SJSA1 (cell line): ENCODE data around the gene ST7. TPM values are rescaled to one million over a fixed set of nuclear protein-coding genes. Genes with fewer than 3 reads are reported as not detected.
A peak's percentile ranks its signal among the peaks of the same experiment; 100 is the strongest.

Source experiments
- DNase-seq, 2 experiments: peaks; one replicate each; pipeline ENCODE4 v3.0.0-alpha.2; 2015 to 2020; ENCODE audit warnings: low spot score in 2 of 2, low read depth in 1 of 2
- H3K27ac ChIP-seq: fragments of 250-450 bp; sonication (Bioruptor Pico); 2 replicates; pipeline ENCODE4 v1.5.1; 2020; ENCODE audit warnings: mild to moderate bottlenecking, moderate library complexity
- H3K27me3 ChIP-seq: fragments of 250-450 bp; sonication (Bioruptor Pico); replicated peaks from 2 replicates; pipeline ENCODE4 v1.5.1; 2020; ENCODE audit warnings: mild to moderate bottlenecking, moderate library complexity
- H3K36me3 ChIP-seq: fragments of 250-450 bp; sonication (Bioruptor Pico); 2 replicates; pipeline ENCODE4 v1.5.1; 2020; ENCODE audit warnings: mild to moderate bottlenecking
- H3K4me1 ChIP-seq: fragments of 250-450 bp; sonication (Bioruptor Pico); replicated peaks from 2 replicates; pipeline ENCODE4 v1.6.1; 2021; ENCODE audit warnings: mild to moderate bottlenecking
- H3K4me3 ChIP-seq: fragments of 250-450 bp; sonication (Bioruptor Pico); 2 replicates; pipeline ENCODE4 v1.5.1; 2020; ENCODE audit warnings: mild to moderate bottlenecking
- H3K9me3 ChIP-seq: fragments of 250-450 bp; sonication (Bioruptor Pico); replicated peaks from 2 replicates; pipeline ENCODE4 v1.5.1; 2020; ENCODE audit warnings: mild to moderate bottlenecking
- total RNA-seq: library from RNA; depleted of rRNA; stranded (reverse); fragments of >200 nt; shearing (Covaris generic); gene quantifications from 2 replicates; pipeline ENCODE4 v1.2.3, GENCODE V29; 2014

ST7 gene
- total RNA-seq, 1 experiment from 2014 or later: 14.7 TPM

DNA sequence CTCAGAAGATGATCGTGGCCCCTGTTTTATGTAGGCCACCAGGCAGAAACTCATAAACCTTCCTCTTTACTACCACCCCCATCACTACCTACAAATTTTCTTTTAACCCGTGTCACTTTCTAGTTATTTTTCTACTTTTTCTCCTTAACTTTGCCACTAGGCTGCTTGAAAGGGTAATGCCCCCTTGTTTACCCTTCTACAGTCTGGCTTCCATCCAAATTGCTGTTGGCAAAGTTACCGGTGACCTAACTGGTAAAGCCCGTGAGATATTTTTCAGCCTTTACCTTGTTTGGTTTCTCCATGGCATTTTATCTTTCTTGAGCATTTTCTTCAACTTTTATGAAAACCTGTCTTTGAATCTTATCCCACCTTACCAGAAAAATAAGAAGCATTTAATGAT is 216.6 kb downstream of the ST7 start:
- Histone ChIP-seq H3K4me3 (no peak overlapping the region), H3K36me3 (peaks cover 6% of the 10 kb centered on the region), H3K9me3 (no peaks in the 10 kb centered on the region), H3K4me1 (peaks cover 11% of the 10 kb centered on the region), H3K27ac (no peak overlapping the region), H3K27me3 (no peaks in the 10 kb centered on the region)
- peak in 1 of 2 experiments; percentile 17 for DNase-seq

DNA sequence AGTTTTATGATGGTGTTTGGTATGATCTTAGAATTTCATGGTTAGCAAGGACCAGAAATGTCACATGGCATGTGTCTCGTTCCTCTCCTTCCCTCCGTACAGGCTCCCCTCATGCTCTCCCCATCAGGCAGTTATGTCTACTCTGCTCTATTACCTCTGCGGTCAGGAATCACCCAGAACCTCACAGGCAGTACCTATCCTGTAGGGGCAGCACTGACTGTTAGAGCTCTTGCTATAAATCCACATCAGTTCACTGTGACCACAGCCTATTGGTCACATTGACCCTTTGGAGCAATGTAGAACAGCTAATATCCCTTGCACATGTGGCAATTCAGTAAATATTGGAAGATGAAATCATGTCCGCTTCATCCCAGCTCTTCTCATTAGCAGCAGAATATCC is 217.8 kb downstream of the ST7 start:
- DNase-seq: no peak
- H3K4me3 ChIP-seq: no peak overlapping the region
- no peaks in the 10 kb centered on the region for H3K27me3 ChIP-seq
- H3K4me1 ChIP-seq: peaks cover 11% of the 10 kb centered on the region
- peaks cover 6% of the 10 kb centered on the region for H3K36me3 ChIP-seq
- no peaks in the 10 kb centered on the region for H3K9me3 ChIP-seq
- no peak overlapping the region for H3K27ac ChIP-seq

DNA sequence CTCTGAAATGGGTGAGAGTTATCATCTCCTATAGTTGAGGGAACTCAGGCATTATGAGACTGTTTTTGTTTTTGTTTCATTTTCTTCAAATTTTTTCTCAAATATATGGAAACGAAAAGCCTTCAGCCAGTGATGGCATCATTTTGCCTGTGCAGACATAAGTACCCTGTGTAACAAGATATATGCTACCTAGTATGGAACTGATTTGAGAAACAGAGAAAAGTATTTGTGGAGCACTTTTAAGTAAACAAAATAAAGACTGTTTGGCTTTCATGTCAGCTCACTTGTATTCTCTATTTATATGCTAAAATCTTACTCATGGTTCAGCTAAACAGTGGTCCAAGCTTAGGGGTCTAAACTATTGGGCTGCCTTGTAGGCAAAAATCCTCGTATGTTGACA is 219.0 kb downstream of the ST7 start:
- H3K36me3 ChIP-seq: peaks cover 6% of the 10 kb centered on the region
- peaks cover 11% of the 10 kb centered on the region for H3K4me1 ChIP-seq
- H3K27me3 ChIP-seq: no peaks in the 10 kb centered on the region
- H3K9me3 ChIP-seq: no peaks in the 10 kb centered on the region
- H3K27ac ChIP-seq: no peak overlapping the region
- H3K4me3 ChIP-seq: no peak overlapping the region
- peak in 1 of 2 experiments; percentile 20 for DNase-seq

DNA sequence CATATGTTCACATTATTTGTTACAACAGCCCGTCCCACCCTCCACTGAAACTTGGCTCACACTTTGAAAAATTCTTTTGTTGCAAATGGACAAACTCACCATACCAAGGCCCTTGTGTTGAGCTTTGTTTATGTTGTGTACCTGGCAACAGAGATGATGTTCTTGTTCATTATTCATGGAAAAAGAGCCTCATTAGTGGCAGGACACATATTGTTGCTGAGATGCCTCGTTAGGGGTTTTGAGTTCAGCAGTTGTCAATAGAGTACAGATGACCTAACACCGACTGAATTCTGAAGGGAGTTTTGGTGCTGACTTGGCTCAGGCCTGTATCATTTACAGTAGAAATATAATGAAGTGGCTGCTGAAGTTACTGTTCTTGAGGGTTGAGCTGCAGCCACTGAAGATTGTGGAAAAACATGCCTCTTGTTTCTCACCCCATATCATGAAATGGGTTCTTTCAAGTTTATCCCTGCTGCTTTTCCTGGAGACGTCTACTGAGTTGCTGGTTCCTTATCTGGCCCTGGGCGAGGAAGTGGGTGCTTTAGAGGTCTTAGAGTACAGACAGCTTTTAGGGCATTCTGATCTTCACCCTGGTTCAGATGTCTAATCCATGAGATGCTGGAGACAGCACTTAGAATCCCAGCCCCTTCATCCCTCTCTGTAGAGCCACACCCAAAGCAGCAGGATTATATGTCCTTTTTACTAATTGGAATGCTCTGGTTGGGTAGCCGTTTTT is 219.9 kb downstream of the ST7 start:
- Histone ChIP-seq H3K4me1 (peaks cover 11% of the 10 kb centered on the region), H3K27ac (no peak overlapping the region), H3K4me3 (no peak overlapping the region), H3K36me3 (peaks cover 6% of the 10 kb centered on the region), H3K9me3 (no peaks in the 10 kb centered on the region), H3K27me3 (no peaks in the 10 kb centered on the region)
- no peak for DNase-seq

DNA sequence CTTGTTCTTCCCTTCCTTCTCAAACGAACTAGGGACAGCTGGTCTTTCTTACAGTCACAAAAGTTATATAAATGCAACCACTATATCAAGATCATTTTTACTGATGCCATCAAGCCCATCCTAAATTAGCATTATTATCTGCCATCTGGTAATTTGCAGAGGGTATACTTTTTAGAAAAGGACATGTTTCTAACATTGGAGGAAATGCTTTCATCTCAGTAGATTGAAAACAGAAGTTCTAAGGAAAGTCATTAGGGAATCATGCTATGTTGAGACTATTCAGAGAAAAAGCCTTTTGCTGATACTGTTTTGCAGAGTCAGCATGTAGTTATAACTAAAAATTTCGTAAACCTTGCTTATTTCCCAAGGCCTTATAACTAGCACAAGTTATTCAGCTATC is 222.9 kb downstream of the ST7 start:
- no peaks in the 10 kb centered on the region for H3K9me3 ChIP-seq
- no peak for DNase-seq
- H3K27ac ChIP-seq: no peak overlapping the region
- H3K27me3 ChIP-seq: no peaks in the 10 kb centered on the region
- H3K4me3 ChIP-seq: no peak overlapping the region
- peaks cover 2% of the 10 kb centered on the region for H3K36me3 ChIP-seq
- peaks cover 8% of the 10 kb centered on the region for H3K4me1 ChIP-seq

DNA sequence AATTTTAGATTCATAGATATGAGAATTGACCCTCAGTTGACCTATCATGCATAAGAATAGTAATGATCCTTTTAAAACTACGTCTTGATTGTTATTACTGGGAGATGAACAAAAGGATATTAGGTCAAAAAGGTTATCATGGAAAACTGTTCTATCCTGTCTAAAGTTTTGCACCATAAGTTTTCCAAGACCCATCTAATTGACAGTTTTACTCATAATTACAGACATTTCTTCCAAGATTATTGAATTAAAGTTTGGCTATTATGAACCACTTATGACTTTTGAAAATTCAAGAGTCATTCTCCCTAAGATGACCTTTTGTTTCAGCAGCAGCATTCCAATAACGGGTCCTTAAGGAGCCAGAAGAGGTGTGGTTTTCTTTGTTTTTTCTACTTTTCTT is 225.3 kb downstream of the ST7 start:
- no peaks in the 10 kb centered on the region for H3K4me1 ChIP-seq
- H3K27ac ChIP-seq: no peak overlapping the region
- H3K27me3 ChIP-seq: no peaks in the 10 kb centered on the region
- no peak overlapping the region for H3K4me3 ChIP-seq
- no peaks in the 10 kb centered on the region for H3K36me3 ChIP-seq
- no peak for DNase-seq
- no peaks in the 10 kb centered on the region for H3K9me3 ChIP-seq

DNA sequence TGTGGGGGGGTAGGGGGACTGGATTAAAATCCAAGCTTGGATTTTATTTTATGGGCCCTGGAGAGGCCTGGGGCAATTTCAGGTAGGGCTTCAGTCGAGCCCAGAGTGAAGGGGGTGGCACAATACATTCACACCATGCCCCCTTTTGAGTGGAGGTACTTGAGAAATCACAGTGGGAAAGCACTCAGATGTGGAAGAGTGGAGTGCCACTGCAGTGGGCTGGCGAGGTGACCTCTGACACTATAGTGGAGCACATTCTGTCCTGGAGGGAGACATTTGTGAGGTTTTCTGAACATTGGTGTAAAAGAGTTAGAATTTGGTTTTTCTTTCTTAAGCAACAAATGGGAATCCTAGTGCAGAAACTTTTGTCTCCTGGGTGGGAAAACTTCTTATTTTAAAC is 226.4 kb downstream of the ST7 start:
- Histone ChIP-seq H3K4me3 (no peak overlapping the region), H3K27ac (no peak overlapping the region), H3K4me1 (no peaks in the 10 kb centered on the region), H3K9me3 (no peaks in the 10 kb centered on the region), H3K27me3 (no peaks in the 10 kb centered on the region), H3K36me3 (no peaks in the 10 kb centered on the region)
- no peak for DNase-seq

DNA sequence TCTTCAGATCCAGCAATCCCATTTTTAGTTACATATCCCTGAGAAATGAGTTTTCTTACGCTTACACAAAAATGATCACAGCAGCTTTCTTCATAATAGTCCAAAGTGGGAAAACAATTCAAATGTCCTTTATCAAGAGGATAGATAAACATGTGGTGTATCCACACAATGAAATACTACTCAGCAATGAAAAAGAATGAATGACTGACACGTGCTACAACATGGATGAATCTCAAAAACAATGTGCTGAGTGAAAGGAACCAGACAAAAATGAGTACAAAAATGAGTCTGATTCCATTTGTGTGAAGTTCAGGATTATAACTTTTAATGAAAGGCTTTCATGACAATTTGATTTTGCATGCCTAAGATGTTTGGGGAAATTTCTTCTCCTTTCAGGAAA is 230.4 kb downstream of the ST7 start:
- H3K27ac ChIP-seq: no peak overlapping the region
- H3K9me3 ChIP-seq: no peaks in the 10 kb centered on the region
- no peaks in the 10 kb centered on the region for H3K4me1 ChIP-seq
- no peak for DNase-seq
- no peaks in the 10 kb centered on the region for H3K36me3 ChIP-seq
- H3K4me3 ChIP-seq: no peak overlapping the region
- H3K27me3 ChIP-seq: no peaks in the 10 kb centered on the region

DNA sequence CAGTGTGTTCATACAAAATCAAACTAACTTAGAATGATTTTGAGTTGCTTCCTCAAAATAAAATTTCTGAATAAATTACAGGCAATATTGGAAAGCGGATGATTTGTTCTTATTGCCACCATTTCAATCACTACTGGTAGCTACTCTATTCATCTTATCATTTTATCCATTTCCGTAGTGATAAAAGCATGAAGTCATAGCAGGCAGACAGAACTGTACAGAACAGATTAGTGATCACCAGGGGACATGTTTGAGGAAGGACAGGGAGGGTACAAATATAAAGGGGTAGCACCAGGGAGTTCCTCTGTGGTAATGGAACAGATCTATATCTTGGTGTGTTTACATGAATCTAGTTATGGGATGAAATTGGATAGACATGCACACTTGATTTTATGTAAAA is 231.1 kb downstream of the ST7 start:
- Histone ChIP-seq H3K4me3 (no peak overlapping the region), H3K27me3 (no peaks in the 10 kb centered on the region), H3K27ac (no peak overlapping the region), H3K36me3 (no peaks in the 10 kb centered on the region), H3K9me3 (no peaks in the 10 kb centered on the region), H3K4me1 (no peaks in the 10 kb centered on the region)
- DNase-seq: no peak

DNA sequence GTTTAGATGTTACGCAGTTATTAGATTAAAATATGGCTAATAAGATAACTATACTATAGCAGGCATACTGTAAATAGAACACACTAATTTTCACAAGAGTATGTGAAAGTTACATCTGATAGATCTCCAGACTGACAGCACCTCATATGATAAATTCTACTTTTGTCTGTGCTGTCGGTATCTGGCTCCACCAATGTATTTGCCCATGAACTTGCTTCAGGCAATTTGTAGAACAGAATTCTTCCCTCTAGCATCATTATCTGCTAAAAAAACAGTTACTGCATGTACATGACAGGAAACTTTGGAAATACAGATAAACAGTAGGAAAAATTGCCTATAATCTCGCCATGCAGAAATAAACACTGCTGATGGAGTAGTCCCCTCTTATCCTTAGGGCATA is 231.8 kb downstream of the ST7 start:
- H3K9me3 ChIP-seq: no peaks in the 10 kb centered on the region
- no peak overlapping the region for H3K27ac ChIP-seq
- no peak overlapping the region for H3K4me3 ChIP-seq
- no peaks in the 10 kb centered on the region for H3K36me3 ChIP-seq
- no peak for DNase-seq
- no peaks in the 10 kb centered on the region for H3K4me1 ChIP-seq
- no peaks in the 10 kb centered on the region for H3K27me3 ChIP-seq

DNA sequence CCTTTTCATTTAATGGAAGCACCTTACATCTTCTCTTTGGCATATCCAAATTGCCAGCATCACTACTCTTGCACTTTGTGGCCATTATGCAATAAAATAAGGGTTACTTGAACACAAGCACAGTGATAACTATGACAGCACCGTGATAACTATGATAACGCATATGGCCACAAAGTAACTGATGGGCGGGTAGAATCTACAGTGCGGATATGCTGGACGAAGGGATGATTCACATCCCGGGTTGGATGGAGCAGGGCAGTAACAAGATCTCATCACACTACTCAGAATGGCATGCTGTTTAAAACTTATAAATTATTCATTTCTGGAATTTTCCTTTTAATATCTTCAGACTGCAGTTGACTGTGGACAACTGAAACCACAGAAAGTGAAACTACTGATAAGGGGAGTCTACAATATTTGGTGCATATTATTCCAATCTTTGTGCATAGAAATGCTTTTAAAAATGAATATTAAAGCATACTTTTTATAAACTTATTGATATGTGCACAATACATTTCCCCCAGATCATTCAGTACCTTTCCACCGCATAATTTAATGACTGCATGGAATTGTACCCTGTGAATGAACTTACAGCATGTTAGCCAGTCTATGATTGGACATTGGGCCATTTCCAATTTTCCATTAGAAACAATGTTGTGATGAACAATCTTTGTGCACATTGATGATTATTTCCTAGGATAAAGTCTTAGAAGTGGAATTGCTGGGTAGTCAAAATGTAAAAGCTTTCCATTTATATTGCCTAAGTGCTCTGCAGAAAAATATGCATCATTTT is 233.1 kb downstream of the ST7 start:
- H3K9me3 ChIP-seq: no peaks in the 10 kb centered on the region
- DNase-seq: no peak
- peaks cover 3% of the 10 kb centered on the region; the same call in 1 of the 2 replicates for H3K36me3 ChIP-seq
- H3K27me3 ChIP-seq: no peaks in the 10 kb centered on the region
- no peak overlapping the region for H3K27ac ChIP-seq
- H3K4me1 ChIP-seq: no peaks in the 10 kb centered on the region
- no peak overlapping the region for H3K4me3 ChIP-seq

DNA sequence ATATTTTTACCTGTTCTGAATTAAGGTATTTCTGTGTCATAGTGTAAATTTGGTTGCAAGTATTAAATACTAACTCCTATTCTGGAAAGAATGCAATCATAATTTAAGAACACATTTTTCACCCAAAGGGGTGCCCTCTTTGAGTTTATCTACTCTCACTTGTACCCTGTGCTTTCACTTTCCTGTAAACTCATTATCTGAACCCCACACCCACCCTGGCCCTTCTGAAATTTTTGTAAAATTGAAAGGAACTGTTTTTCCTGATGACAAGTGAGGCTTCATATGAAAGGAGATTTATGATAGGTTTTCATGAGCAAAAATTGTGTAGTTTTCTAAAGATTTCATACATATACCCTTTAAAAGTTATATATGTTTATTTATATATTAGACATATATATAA is 235.1 kb downstream of the ST7 start:
- Histone ChIP-seq H3K9me3 (no peaks in the 10 kb centered on the region), H3K36me3 (peaks cover 3% of the 10 kb centered on the region; the same call in 1 of the 2 replicates), H3K4me1 (peaks cover 3% of the 10 kb centered on the region), H3K27ac (no peak overlapping the region), H3K27me3 (no peaks in the 10 kb centered on the region), H3K4me3 (no peak overlapping the region)
- DNase-seq: no peak

DNA sequence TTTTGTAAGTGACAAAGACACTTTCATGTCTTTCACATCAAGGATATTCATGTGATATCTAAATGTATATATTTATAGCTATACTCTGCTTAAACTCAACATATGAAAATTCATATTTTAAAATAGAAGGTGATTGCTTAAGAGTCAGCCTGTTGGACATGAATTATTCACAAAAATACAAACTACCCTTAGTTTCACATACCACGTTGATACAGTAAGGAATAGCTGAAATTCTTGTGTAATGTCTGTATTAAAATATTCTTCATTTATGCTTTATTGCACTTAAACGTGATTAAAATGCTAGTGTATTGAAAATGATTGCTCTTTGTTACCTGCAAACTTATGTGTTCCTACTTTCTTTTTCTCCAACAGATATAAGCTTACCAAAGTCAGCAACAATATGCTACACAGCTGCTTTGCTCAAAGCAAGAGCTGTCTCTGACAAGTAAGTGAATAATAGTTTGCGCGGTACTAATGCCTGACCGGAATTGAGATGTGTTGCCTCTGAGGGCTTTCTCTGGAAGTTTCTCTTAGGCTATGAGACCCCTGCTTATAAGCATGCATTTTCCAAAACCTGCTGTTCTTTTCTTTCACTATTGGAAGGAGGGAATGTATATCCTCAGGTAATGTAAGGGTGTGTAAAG is 235.8 kb downstream of the ST7 start:
- H3K4me3 ChIP-seq: no peak overlapping the region
- no peak overlapping the region for H3K27ac ChIP-seq
- DNase-seq: no peak
- no peaks in the 10 kb centered on the region for H3K9me3 ChIP-seq
- H3K4me1 ChIP-seq: peaks cover 8% of the 10 kb centered on the region
- no peaks in the 10 kb centered on the region for H3K27me3 ChIP-seq
- H3K36me3 ChIP-seq: peaks cover 6% of the 10 kb centered on the region; the same call in 1 of the 2 replicates

DNA sequence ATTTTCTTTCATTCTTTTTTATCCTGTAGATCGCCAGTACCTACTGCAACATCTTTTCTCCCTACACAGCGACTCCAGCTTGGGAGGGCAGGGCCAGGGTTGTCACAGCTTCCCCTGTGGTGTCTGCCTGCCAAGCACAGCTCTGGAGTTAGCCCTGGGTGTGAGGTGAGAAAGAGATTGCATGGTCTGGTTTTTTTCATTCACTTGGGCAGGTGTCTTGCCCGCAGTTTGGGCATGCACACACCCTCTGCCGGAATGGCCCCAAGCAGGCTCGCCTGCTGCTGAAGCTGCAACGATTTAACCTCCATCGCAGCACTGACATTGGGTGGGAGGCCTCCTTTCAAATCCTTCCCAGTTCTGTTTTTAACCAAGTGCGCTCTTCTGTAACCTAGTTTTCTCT is 236.8 kb downstream of the ST7 start:
- Histone ChIP-seq H3K27me3 (no peaks in the 10 kb centered on the region), H3K27ac (no peak overlapping the region), H3K9me3 (no peaks in the 10 kb centered on the region), H3K36me3 (peaks cover 6% of the 10 kb centered on the region; the same call in 1 of the 2 replicates), H3K4me3 (no peak overlapping the region), H3K4me1 (peaks cover 8% of the 10 kb centered on the region)
- no peak for DNase-seq
